Osteoblast (primary cell): Measurements from ENCODE around the gene NEURL2. TPM values are rescaled to one million over a fixed set of nuclear protein-coding genes. Genes with fewer than 3 reads are reported as not detected.
A peak's percentile ranks its signal among the peaks of the same experiment; 100 is the strongest.

Experiments used
- DNase-seq: peaks from one replicate; pipeline ENCODE4 v3.0.0; 2011; ENCODE audit warnings: low spot score, mixed read lengths; ENCODE audit not compliant: insufficient read length; ENCODE audit errors: missing footprints
- H2AFZ ChIP-seq: 2 replicates; pipeline ENCODE4 v1.6.0; 2011; ENCODE audit warnings: mild to moderate bottlenecking, low read length
- H3K27ac ChIP-seq: 2 replicates; pipeline ENCODE4 v1.5.1; 2011; ENCODE audit warnings: mild to moderate bottlenecking, low read depth, low read length, moderate library complexity
- H3K27me3 ChIP-seq: 2 replicates; pipeline ENCODE4 v1.6.0; 2012; ENCODE audit warnings: mild to moderate bottlenecking, control low read depth, inconsistent platforms, low read length, moderate library complexity; ENCODE audit not compliant: insufficient read depth
- H3K36me3 ChIP-seq: 2 replicates; pipeline ENCODE4 v1.5.1; 2011; ENCODE audit warnings: mild to moderate bottlenecking, low read length, control low read depth, moderate library complexity; ENCODE audit not compliant: insufficient read depth
- H3K4me1 ChIP-seq: 2 replicates; pipeline ENCODE4 v1.5.1; 2011; ENCODE audit warnings: mild to moderate bottlenecking, low read length, control low read depth, moderate library complexity; ENCODE audit not compliant: insufficient read depth
- H3K4me2 ChIP-seq: 2 replicates; pipeline ENCODE4 v1.6.0; 2011; ENCODE audit warnings: mild to moderate bottlenecking, low read length; ENCODE audit not compliant: insufficient read depth
- H3K4me3 ChIP-seq: fragments of 200-600 bp; sonication (generic); 3 replicates; pipeline ENCODE4 v1.5.1; 2012; ENCODE audit warnings: mild to moderate bottlenecking, low read length, inconsistent platforms; ENCODE audit not compliant: insufficient read depth
- H3K79me2 ChIP-seq: 2 replicates; pipeline ENCODE4 v1.6.0; 2012; ENCODE audit warnings: mild to moderate bottlenecking, low read length, control low read depth, inconsistent platforms; ENCODE audit not compliant: insufficient read depth
- H3K9me3 ChIP-seq: 2 replicates; pipeline ENCODE4 v1.5.1; 2011; ENCODE audit warnings: low read depth, low read length, control low read depth
- H4K20me1 ChIP-seq: 2 replicates; pipeline ENCODE4 v1.6.0; 2012; ENCODE audit warnings: mild to moderate bottlenecking, low read length, control low read depth; ENCODE audit not compliant: insufficient read depth
- total RNA-seq: library from RNA; depleted of rRNA; stranded (reverse); fragments of >200 nt; gene quantifications from 2 replicates; pipeline ENCODE4 v1.2.3, GENCODE V29; 2012
- TF ChIP-seq, protein P1 (sequence below): IDR thresholded peaks from 2 replicates; pipeline ENCODE4 v1.5.1; 2011; ENCODE audit warnings: mild to moderate bottlenecking, low read depth, low read length, moderate library complexity; ENCODE audit errors: extremely low read depth

Gene NEURL2
- total RNA-seq, 1 donor, result 4.7 TPM

DNA sequence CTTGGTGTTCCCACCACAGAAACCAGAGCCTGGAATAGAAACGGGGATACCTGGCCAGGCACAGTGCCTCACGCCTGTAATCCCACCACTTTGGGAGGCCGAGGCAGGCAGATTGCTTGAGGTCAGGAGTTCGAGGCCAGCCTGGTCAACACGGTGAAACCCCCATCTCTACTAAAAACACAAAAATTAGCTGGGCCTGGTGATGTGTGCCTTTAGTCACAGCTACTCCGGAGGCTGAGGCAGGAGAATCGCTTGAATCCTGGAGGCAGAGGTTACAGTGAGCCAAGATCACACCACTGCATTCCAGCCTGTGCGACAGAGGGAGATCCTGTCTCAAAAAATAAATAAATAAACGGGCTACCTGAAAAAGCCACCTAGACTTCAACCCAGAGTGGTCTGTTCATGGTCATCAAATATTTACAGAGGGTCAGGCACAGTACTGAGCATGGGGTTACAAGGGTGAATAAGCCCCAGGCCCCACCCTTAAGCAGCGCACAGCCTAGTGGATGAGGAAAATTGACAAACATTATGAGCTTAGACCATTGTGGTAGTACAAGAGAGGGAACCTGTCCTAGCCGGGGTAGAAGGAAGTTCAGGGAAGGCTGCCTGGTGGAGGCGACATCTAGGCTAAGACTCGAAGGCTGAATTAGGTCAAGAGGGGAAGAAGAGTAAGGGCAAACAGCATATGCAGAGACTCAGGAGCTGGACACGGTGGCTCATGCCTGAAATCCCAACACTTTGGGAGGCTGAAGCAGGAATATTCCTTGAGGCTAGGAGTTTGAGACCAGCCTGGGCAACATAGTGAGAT is 36.3 kb upstream of the NEURL2 start:
- DNase-seq, result no peak
- H3K79me2 ChIP-seq, result peaks cover 5% of the 10 kb centered on the region
- TF ChIP-seq, protein P1, sequence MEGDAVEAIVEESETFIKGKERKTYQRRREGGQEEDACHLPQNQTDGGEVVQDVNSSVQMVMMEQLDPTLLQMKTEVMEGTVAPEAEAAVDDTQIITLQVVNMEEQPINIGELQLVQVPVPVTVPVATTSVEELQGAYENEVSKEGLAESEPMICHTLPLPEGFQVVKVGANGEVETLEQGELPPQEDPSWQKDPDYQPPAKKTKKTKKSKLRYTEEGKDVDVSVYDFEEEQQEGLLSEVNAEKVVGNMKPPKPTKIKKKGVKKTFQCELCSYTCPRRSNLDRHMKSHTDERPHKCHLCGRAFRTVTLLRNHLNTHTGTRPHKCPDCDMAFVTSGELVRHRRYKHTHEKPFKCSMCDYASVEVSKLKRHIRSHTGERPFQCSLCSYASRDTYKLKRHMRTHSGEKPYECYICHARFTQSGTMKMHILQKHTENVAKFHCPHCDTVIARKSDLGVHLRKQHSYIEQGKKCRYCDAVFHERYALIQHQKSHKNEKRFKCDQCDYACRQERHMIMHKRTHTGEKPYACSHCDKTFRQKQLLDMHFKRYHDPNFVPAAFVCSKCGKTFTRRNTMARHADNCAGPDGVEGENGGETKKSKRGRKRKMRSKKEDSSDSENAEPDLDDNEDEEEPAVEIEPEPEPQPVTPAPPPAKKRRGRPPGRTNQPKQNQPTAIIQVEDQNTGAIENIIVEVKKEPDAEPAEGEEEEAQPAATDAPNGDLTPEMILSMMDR, result no peak
- no peak overlapping the region for H3K4me3 ChIP-seq
- no peak overlapping the region for H2AFZ ChIP-seq
- H3K36me3 ChIP-seq, result no peaks in the 10 kb centered on the region
- peaks cover 6% of the 10 kb centered on the region for H3K4me1 ChIP-seq
- no peak overlapping the region for H3K27ac ChIP-seq
- H3K4me2 ChIP-seq, result no peak overlapping the region
- peaks cover 20% of the 10 kb centered on the region for H4K20me1 ChIP-seq
- H3K9me3 ChIP-seq, result no peaks in the 10 kb centered on the region
- H3K27me3 ChIP-seq, result no peaks in the 10 kb centered on the region

DNA sequence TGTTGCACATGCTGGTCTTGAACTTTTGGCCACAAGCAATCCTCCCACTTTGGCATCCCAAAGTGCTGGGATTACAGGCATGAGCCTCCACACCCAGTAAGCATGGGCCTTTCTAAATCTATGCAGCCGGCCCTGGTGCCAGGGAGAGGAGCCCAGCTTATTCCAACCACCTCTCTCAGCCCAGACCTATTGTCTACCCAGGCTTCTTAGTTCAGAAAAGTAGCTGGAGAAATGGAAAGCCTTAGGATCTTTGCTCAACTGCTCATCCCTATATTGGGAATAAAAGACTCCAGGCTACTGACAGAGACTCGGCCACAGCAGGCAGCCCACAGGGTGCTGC is 35.7 kb upstream of the NEURL2 start:
- H3K9me3 ChIP-seq, result no peaks in the 10 kb centered on the region
- no peaks in the 10 kb centered on the region for H3K27me3 ChIP-seq
- TF ChIP-seq, protein P1, result no peak

DNA sequence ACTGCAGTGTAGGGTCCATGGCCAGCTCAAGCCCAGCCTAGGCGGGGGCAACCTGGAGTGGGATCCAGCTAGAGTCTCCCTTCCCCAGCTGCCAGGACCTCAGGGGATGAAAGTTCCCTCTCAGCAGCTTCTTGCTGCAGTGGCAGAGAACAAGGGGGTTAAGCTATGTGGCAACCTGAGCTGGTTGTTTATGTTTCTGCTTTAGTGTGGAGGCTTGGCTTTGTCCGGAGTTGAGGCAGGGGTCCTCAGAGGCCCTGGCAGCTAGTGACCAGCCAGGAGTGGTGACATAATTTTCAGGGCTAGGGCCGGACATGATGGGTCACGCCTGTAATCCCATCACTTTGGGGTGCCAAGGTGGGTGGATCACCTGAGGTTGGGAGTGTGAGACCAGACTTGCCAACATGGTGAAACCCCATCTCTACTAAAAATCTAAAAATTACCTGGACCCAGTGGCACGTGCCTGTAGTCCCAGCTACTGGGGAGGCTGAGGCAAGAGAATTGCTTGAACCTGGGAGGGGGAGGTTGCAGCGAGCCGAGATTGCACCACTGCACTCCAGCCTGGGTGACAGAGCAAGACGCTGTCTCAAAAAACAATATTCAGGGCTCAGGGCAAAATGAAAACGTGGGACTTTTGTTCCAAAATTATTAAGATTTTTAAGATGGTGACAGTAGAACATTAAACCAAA is 35.0 kb upstream of the NEURL2 start:
- TF ChIP-seq, protein P1, result no peak
- Histone ChIP-seq H3K79me2 (no peaks in the 10 kb centered on the region), H3K4me1 (peaks cover 11% of the 10 kb centered on the region), H3K27me3 (no peaks in the 10 kb centered on the region), H2AFZ (no peak overlapping the region), H3K27ac (no peak overlapping the region), H3K4me3 (no peak overlapping the region), H3K4me2 (no peak overlapping the region), H3K9me3 (no peaks in the 10 kb centered on the region), H3K36me3 (no peaks in the 10 kb centered on the region), H4K20me1 (peaks cover 14% of the 10 kb centered on the region)
- DNase-seq, result no peak

More for the DNA sequence above, 35.7 kb upstream of the NEURL2 start:
- Histone ChIP-seq H3K4me1 (peaks cover 8% of the 10 kb centered on the region), H2AFZ (no peak overlapping the region), H3K27ac (no peak overlapping the region), H3K36me3 (no peaks in the 10 kb centered on the region), H3K4me2 (no peak overlapping the region), H4K20me1 (peaks cover 20% of the 10 kb centered on the region), H3K79me2 (peaks cover 2% of the 10 kb centered on the region), H3K4me3 (no peak overlapping the region)
- DNase-seq, result peak; percentile 60
